Measurements from ENCODE around the gene TTLL12.

The TTLL12 gene

DNA sequence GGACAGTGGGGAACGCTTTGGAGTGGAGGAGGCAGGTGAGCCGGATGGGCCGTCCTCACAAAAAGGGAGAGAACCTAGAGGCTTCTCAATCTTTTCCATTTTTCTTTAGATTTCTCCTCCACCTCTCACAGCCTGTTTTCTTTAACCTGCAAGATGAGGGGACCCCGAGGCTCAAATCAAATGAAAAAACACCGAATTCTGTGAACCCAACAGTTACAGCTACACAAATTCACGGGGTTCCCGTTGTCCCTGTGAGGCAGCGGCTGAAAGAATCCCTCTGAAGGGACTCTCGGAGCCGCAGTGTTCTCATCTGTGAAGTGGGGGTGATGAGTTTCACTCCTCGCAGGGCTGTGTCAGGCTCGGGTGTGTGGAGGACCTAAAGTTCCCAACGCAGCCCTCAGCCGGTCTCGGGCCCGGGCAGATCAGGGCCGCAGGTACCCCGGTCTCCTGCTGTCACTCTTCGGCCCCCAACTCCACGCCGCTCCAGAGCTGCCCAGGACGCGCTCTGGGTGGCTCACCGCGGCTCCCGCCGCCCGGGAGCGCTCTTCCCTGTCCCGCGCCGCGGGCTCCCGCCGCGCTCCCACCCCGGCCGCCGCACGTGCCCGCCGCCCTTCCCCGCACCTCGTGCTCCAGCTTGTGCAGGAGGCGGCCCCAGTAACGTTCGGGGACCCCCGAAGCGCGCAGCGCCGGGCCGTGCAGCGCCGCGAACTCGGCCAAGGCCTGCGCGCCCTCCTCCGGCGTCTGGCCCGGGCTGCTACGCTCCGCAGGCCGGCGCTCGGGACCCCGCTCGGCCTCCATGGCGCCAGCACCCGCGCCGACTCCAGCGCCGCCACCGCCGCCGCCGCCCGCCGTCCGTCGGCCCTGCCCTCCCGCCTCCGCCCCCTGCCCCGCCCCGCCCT lies at the start of gene TTLL12:
TSS of gene TTLL12 (minus strand) at position 863 of the 899 bp plus-strand sequence. CDS start at position 798, 65 bp downstream.
- DNase-seq (ENCODE audit: low read depth, low spot score), result no peak

- DNase-seq (ENCODE audit: low read depth, low spot score), result no peak
Measured at GRCh38 chr22:43235445-43236409, 48.8 kb upstream of the TTLL12 start.

- no peak for DNase-seq (ENCODE audit: low read depth, low spot score)
Measured at GRCh38 chr22:43234264-43234988, 47.5 kb upstream of the TTLL12 start.

GRCh38 chr22:43233529-43233928 lies 46.6 kb upstream of the TTLL12 start:
- no peak for DNase-seq (ENCODE audit: low read depth, low spot score)

GRCh38 chr22:43232445-43232844 lies 45.5 kb upstream of the TTLL12 start:
- no peak for DNase-seq (ENCODE audit: low read depth, low spot score)

DNA sequence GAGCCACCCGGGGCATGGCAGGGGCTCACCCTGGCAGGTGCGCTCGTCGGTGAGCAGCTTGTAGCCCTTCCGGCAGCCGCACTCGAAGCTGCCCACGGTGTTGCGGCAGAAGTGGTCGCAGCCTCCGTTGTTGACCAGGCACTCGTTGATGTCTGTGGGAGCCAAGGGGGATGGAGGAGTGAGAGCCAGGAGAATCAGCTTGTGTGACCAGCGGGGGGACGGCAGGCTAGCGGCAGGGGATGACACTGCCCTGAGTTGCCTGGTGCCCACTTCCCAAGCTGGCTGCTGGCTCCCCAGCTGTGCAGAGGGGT lies 44.7 kb upstream of the TTLL12 start:
- DNase-seq (ENCODE audit: low read depth, low spot score), result no peak

- no peak for DNase-seq (ENCODE audit: low read depth, low spot score)
Measured at GRCh38 chr22:43230971-43231723, 44.2 kb upstream of the TTLL12 start.

- no peak for DNase-seq (ENCODE audit: low read depth, low spot score)
Measured at GRCh38 chr22:43230571-43230970, 43.6 kb upstream of the TTLL12 start.

GRCh38 chr22:43228863-43229262 lies 41.9 kb upstream of the TTLL12 start:
- no peak for DNase-seq (ENCODE audit: low read depth, low spot score)

- no peak for DNase-seq (ENCODE audit: low read depth, low spot score)
Measured at GRCh38 chr22:43228330-43228729, 41.4 kb upstream of the TTLL12 start.

GRCh38 chr22:43227239-43227630 lies 40.3 kb upstream of the TTLL12 start:
- peak; percentile 24 for DNase-seq (ENCODE audit: low read depth, low spot score)

- no peak for DNase-seq (ENCODE audit: low read depth, low spot score)
Measured at GRCh38 chr22:43226377-43227238, 39.7 kb upstream of the TTLL12 start.

- DNase-seq (ENCODE audit: low read depth, low spot score), result no peak
Measured at GRCh38 chr22:43225609-43226008, 38.7 kb upstream of the TTLL12 start.

DNA sequence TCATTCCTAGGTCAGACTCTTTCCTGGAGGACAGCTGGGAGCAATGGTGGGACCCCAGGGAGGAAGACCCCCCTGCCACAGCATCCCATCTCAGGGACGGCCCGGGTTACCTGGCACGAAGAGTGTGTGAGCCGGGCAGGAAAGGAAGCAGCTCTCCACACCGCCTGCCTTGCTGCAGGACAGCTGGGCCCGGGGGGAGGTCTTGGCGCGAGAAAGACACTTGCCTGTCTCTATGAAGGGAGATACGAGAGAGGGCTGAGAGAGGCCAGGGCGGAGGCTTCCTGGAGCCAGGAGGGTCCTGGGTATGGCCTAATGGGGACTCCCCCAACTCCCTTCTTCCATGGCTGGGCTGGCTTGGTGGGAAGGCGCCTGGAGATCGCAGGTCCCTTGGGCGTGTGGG lies 36.1 kb upstream of the TTLL12 start:
- no peak for DNase-seq (ENCODE audit: low read depth, low spot score)

- DNase-seq (ENCODE audit: low read depth, low spot score), result no peak
Measured at GRCh38 chr22:43222262-43222661, 35.3 kb upstream of the TTLL12 start.

DNA sequence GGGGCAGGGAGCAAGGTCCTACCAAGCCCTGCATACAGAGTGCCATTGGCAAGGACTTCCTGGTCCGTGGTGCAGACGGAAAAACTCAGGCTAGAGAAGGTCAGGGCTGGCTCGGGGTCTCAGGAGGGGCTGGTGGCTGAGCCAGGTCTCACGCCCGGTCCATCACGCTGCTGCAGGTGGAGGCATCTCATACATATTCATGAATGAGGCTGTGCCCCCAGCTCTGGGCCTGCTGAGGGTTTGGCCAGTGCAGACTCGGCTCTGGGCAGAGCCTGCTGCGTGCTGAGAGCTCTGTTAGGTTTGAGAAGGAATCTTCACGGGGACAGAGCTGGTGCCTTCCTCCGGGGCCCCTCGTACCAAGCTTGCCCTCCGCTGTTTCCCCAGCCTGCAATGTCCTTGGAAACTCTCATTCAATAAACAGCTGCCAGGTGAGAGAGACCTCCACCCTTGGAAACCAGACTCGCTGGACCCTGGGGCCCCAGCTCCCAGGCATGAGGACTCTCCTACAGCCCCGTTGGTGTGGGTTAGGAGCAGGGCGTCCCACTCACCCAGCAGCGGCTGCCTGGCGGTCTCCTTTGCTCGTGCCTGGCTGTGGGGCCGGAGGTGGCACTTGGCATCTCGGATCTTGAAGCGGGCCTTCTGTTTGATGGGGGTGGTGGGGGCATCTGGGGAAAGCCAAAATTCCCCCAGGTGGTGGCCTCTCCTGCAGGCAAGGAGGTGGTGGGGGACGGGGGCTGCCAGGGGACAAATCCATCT lies 33.9 kb upstream of the TTLL12 start:
- no peak for DNase-seq (ENCODE audit: low read depth, low spot score)

DNA sequence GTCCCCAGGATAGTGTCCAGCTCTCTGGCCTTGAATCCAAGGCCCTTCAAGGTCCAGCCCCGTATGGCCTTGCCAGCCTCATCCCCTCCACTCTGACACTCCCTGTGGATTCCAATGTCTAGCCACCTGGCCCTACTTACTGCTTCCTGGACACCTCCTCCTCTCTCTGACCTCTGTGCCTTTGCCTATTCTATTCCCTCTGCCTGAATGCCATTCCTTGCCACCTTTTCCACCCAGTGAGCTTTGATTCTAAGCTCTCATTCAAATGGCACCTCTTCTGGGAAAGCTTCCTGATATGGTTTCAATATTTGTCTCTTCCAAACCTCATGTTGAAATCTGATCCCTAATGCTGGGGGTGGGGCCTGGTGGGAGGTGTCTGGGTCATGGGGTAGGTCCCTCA lies 31.9 kb upstream of the TTLL12 start:
- no peak for DNase-seq (ENCODE audit: low read depth, low spot score)

GRCh38 chr22:43217285-43218030 lies 30.5 kb upstream of the TTLL12 start:
- DNase-seq (ENCODE audit: low read depth, low spot score), result no peak

DNA sequence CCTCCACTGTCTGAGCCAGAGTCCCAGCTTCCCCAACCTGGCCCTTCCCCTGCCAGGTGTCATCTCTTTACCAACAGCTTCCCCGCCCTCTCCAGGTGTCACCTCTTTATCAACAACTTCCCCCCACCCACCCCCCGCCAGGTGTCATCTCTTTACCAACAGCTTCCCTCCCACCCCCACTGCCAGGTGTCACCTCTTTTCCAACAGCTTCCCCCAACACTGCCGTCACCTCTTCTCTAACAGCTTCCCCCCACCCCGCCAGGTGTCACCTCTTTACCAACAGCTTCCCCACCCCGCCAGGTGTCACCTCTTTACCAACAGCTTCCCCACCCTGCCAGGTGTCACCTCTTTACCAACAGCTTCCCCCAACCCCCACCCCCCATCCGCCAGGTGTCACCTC lies 29.8 kb upstream of the TTLL12 start:
- DNase-seq (ENCODE audit: low read depth, low spot score), result no peak
